CD4-positive, alpha-beta T cell treated with Interleukin-4 for 4 hours (primary cell): ENCODE results near the gene NCAPG.

Experiments
- DNase-seq: peaks from one replicate; pipeline ENCODE4 v3.0.0-alpha.2; 2020

The NCAPG gene

GRCh38 chr4:17810260-17811077 lies at the start of gene NCAPG, which contains the start of gene DCAF16:
Gene NCAPG, plus strand, starts transcription at chr4:17810979. Its CDS starts 99 bp downstream, at chr4:17811078.
Gene DCAF16, minus strand, starts transcription at chr4:17810757. Its CDS starts 6,616 bp downstream, at chr4:17804141.
- DNase-seq, result peak; percentile 99

GRCh38 chr4:17761062-17761461 lies 49.7 kb upstream of the NCAPG start:
- no peak for DNase-seq

- peak; percentile 1 for DNase-seq
Measured at GRCh38 chr4:17762726-17763125, 48.1 kb upstream of the NCAPG start.

- DNase-seq, result no peak
Measured at GRCh38 chr4:17763416-17763815, 47.4 kb upstream of the NCAPG start.

GRCh38 chr4:17763931-17764330 lies 46.8 kb upstream of the NCAPG start:
- no peak for DNase-seq

GRCh38 chr4:17765514-17766286 lies 45.1 kb upstream of the NCAPG start:
- no peak for DNase-seq

- DNase-seq, result no peak
Measured at GRCh38 chr4:17766826-17767458, 43.8 kb upstream of the NCAPG start.

- no peak for DNase-seq
Measured at GRCh38 chr4:17769406-17770174, 41.2 kb upstream of the NCAPG start.

GRCh38 chr4:17770845-17771244 lies 39.9 kb upstream of the NCAPG start:
- no peak for DNase-seq

- no peak for DNase-seq
Measured at GRCh38 chr4:17771284-17771908, 39.4 kb upstream of the NCAPG start.

- no peak for DNase-seq
Measured at GRCh38 chr4:17773135-17773698, 37.6 kb upstream of the NCAPG start.

- no peak for DNase-seq
Measured at GRCh38 chr4:17778431-17778830, 32.3 kb upstream of the NCAPG start.

GRCh38 chr4:17780501-17781299 lies 30.1 kb upstream of the NCAPG start:
- DNase-seq, result no peak

- DNase-seq, result no peak
Measured at GRCh38 chr4:17781300-17782287, 29.2 kb upstream of the NCAPG start, which contains the start of gene FAM184B. Gene FAM184B, minus strand, starts transcription at chr4:17781621. Its CDS starts 322 bp downstream, at chr4:17781299.

- no peak for DNase-seq
Measured at GRCh38 chr4:17785858-17786257, 24.9 kb upstream of the NCAPG start.

- DNase-seq, result no peak
Measured at GRCh38 chr4:17786567-17786966, 24.2 kb upstream of the NCAPG start.

GRCh38 chr4:17787315-17787714 lies 23.5 kb upstream of the NCAPG start:
- no peak for DNase-seq

- no peak for DNase-seq
Measured at GRCh38 chr4:17788956-17789355, 21.8 kb upstream of the NCAPG start.

GRCh38 chr4:17794730-17795129 lies 16.0 kb upstream of the NCAPG start:
- no peak for DNase-seq

- DNase-seq, result no peak
Measured at GRCh38 chr4:17797808-17798207, 13.0 kb upstream of the NCAPG start.
